Erythroblast (primary cell): Measurements from ENCODE around the gene ZBTB47.
A peak's percentile ranks its signal among the peaks of the same experiment; 100 is the strongest.

Experiments
- DNase-seq, 2 experiments: peaks; one replicate each; lab custom pipeline; 2025; lab: John Stamatoyannopoulos, UW
- GATA1 ChIP-seq: IDR thresholded peaks from 2 replicates; pipeline ENCODE4 v1.6.1; 2011; ENCODE audit warnings: low read depth, mild to moderate bottlenecking, control low read depth, low read length, moderate library complexity
- POLR2A ChIP-seq: IDR thresholded peaks from 2 replicates; pipeline ENCODE4 v1.6.1; 2011; ENCODE audit warnings: mild to moderate bottlenecking, low read length

Gene ZBTB47

GRCh38 chr3:42653560-42654330, at the start of gene ZBTB47:
TSS of gene ZBTB47 (plus strand) at chr3:42653697. CDS start at chr3:42658356, 4,659 bp downstream.
- TF ChIP-seq GATA1 (no peak), POLR2A (no peak)
- DNase-seq: no peak

GRCh38 chr3:42605546-42606173, 47.8 kb upstream of the ZBTB47 start:
- no peak for TF ChIP-seq GATA1
- TF ChIP-seq POLR2A: no peak
- peak; percentile 18 to 19 for DNase-seq

GRCh38 chr3:42608581-42608980, 44.9 kb upstream of the ZBTB47 start:
- TF ChIP-seq GATA1 (no peak), POLR2A (no peak)
- no peak for DNase-seq

- DNase-seq: no peak
- no peak for TF ChIP-seq GATA1
- no peak for TF ChIP-seq POLR2A
Measured at GRCh38 chr3:42610976-42611375, 42.5 kb upstream of the ZBTB47 start.

- no peak for DNase-seq
- TF ChIP-seq POLR2A (no peak), GATA1 (no peak)
Measured at GRCh38 chr3:42612217-42612616, 41.3 kb upstream of the ZBTB47 start.

- DNase-seq: no peak
- TF ChIP-seq POLR2A: no peak
- no peak for TF ChIP-seq GATA1
Measured at GRCh38 chr3:42612928-42613327, 40.6 kb upstream of the ZBTB47 start.

GRCh38 chr3:42613462-42613861, 40.0 kb upstream of the ZBTB47 start:
- no peak for TF ChIP-seq GATA1
- TF ChIP-seq POLR2A: no peak
- peak; percentile 20 to 52 for DNase-seq

GRCh38 chr3:42631620-42632019, 21.9 kb upstream of the ZBTB47 start:
- DNase-seq: no peak
- no peak for TF ChIP-seq GATA1
- no peak for TF ChIP-seq POLR2A

GRCh38 chr3:42632146-42632545, 21.4 kb upstream of the ZBTB47 start:
- no peak for DNase-seq
- TF ChIP-seq POLR2A (no peak), GATA1 (no peak)

- TF ChIP-seq POLR2A (no peak), GATA1 (no peak)
- DNase-seq: no peak
Measured at GRCh38 chr3:42633544-42633943, 20.0 kb upstream of the ZBTB47 start.

GRCh38 chr3:42635111-42635510, 18.4 kb upstream of the ZBTB47 start:
- peak; percentile 29 to 52 for DNase-seq
- TF ChIP-seq POLR2A: no peak

GRCh38 chr3:42637001-42637400, 16.5 kb upstream of the ZBTB47 start:
- no peak for DNase-seq
- TF ChIP-seq POLR2A: no peak

GRCh38 chr3:42638339-42638842, 15.1 kb upstream of the ZBTB47 start:
- no peak for DNase-seq

GRCh38 chr3:42639192-42639591, 14.3 kb upstream of the ZBTB47 start:
- no peak for DNase-seq
- TF ChIP-seq POLR2A: no peak
- TF ChIP-seq GATA1: no peak

More at GRCh38 chr3:42638339-42638842, 15.1 kb upstream of the ZBTB47 start:
- TF ChIP-seq POLR2A (no peak), GATA1 (no peak)
